Prostate gland (tissue), 2 donors: ENCODE results near the gene CERS3. TPM values are rescaled to one million over a fixed set of nuclear protein-coding genes. Genes with fewer than 3 reads are reported as not detected.
"Not testable (repeated sequence)": the region's sequence is repeated elsewhere in the genome, so short reads cannot be mapped to it uniquely, and the experiment has no call there.

Experiments
- DNase-seq: peaks from one replicate; pipeline ENCODE4 v3.0.0-alpha.2; 2019; ENCODE audit warnings: low spot score
- H3K27ac ChIP-seq, 2 donors: fragments of 200-600 bp; sonication (generic); 2 replicates each; pipeline ENCODE4 v1.5.1; 2017 to 2019
- H3K27me3 ChIP-seq: fragments of 200-600 bp; sonication (generic); replicated peaks from 2 replicates; pipeline ENCODE4 v1.5.1; 2019; ENCODE audit not compliant: insufficient read depth
- H3K36me3 ChIP-seq, 2 donors: fragments of 200-600 bp; sonication (generic); 1 replicate in 1 of 2; 2 replicates in 1 of 2; pipeline versions ENCODE4 v1.5.1 to v1.8.1; 2017 to 2019
- H3K4me1 ChIP-seq: fragments of 200-600 bp; sonication (generic); replicated peaks from 2 replicates; pipeline ENCODE4 v1.5.1; 2019
- H3K4me3 ChIP-seq, 2 donors: fragments of 200-600 bp; sonication (generic); 2 replicates each; pipeline ENCODE4 v1.5.1; 2017 to 2019
- H3K9me3 ChIP-seq: fragments of 200-600 bp; sonication (generic); 2 replicates; pipeline ENCODE4 v1.5.1; 2017
- POLR2A ChIP-seq: fragments of 450-650 bp; IDR thresholded peaks from one replicate; pipeline ENCODE4 v1.6.1; 2016; ENCODE audit warnings: antibody characterized with exemption, mild to moderate bottlenecking
- POLR2AphosphoS5 ChIP-seq: sonication (generic); formaldehyde crosslinking; IDR thresholded peaks from one replicate; pipeline ENCODE4 v1.6.1; 2017; ENCODE audit warnings: antibody characterized with exemption
- WGBS: methylation state at CpG from one replicate; pipeline ENCODE4 v1.1.5; 2018; 5-methylcytosine and 5-hydroxymethylcytosine counted together
- intact Hi-C: fragments of 100-400 bp; cut with DNase I; formaldehyde crosslinking; loops from one replicate; pipeline ENCODE4 v1.14.2; 2022
- total RNA-seq, 2 donors: library from RNA; depleted of rRNA; stranded (reverse); fragments of >200 nt; gene quantifications; one replicate each; pipeline ENCODE4 v1.1.0, GENCODE V29; 2016
- TF ChIP-seq, protein P1 (sequence below), 4 experiments: fragments of 200-600 bp in 2 of 4; fragments of 450-650 bp in 2 of 4; sonication (generic) in 2 of 4; IDR thresholded peaks; 1 replicate in 3 of 4; 2 replicates in 1 of 4; pipeline ENCODE4 v1.5.1; 2016 to 2019; ENCODE audit warnings: antibody characterized with exemption in 4 of 4, mild to moderate bottlenecking in 2 of 4, moderate library complexity in 2 of 4

The CERS3 gene
- total RNA-seq, 2 donors from 2014 or later: 0.73 to 4.0 TPM

GRCh38 chr15:100457201-100457600, 71.5 kb downstream of the CERS3 start:
- Histone ChIP-seq H3K4me3 (no peak overlapping the region), H3K36me3 (no peaks in the 10 kb centered on the region), H3K9me3 (no peaks in the 10 kb centered on the region), H3K27ac (no peak overlapping the region), H3K27me3 (no peaks in the 10 kb centered on the region), H3K4me1 (no peaks in the 10 kb centered on the region)
- no peak for DNase-seq
- intact Hi-C loops: no loop called here
- TF ChIP-seq, protein P1, sequence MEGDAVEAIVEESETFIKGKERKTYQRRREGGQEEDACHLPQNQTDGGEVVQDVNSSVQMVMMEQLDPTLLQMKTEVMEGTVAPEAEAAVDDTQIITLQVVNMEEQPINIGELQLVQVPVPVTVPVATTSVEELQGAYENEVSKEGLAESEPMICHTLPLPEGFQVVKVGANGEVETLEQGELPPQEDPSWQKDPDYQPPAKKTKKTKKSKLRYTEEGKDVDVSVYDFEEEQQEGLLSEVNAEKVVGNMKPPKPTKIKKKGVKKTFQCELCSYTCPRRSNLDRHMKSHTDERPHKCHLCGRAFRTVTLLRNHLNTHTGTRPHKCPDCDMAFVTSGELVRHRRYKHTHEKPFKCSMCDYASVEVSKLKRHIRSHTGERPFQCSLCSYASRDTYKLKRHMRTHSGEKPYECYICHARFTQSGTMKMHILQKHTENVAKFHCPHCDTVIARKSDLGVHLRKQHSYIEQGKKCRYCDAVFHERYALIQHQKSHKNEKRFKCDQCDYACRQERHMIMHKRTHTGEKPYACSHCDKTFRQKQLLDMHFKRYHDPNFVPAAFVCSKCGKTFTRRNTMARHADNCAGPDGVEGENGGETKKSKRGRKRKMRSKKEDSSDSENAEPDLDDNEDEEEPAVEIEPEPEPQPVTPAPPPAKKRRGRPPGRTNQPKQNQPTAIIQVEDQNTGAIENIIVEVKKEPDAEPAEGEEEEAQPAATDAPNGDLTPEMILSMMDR (IDR thresholded peaks at IDR 0.05): no peak
- no peak for TF ChIP-seq POLR2AphosphoS5
- TF ChIP-seq POLR2A: no peak
- WGBS: 85% methylated on average over 1 of the region's 1 CpG

GRCh38 chr15:100454148-100454547, 74.6 kb downstream of the CERS3 start:
- H3K27me3 ChIP-seq: no peaks in the 10 kb centered on the region
- no peak for DNase-seq
- WGBS: 60% methylated on average over 2 of the region's 2 CpGs
- H3K9me3 ChIP-seq: no peaks in the 10 kb centered on the region
- intact Hi-C loops: no loop called here
- H3K36me3 ChIP-seq: no peaks in the 10 kb centered on the region
- H3K4me3 ChIP-seq: no peak overlapping the region
- TF ChIP-seq, protein P1 (IDR thresholded peaks at IDR 0.05): no peak
- no peak for TF ChIP-seq POLR2A
- TF ChIP-seq POLR2AphosphoS5: no peak
- H3K27ac ChIP-seq: no peak overlapping the region
- H3K4me1 ChIP-seq: no peaks in the 10 kb centered on the region

DNA sequence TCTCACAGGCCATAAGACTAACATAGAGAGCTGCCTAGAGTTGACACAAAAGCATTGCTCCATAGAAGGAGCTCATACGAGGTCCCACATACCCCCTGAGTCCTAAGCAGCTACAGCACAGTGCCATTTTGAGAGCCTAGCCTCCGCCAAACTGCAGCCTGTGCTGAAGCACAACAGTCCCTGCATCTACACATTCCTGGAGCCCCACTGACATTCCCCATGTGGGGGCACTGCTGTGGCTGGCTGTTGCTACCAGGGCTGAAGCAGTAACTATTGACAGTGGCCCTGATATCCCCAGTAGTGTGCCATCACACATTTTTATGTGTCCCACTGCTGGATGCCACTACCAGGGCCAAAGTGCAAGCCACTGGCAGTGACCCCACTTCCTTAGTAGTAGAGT, 80.3 kb downstream of the CERS3 start:
- Histone ChIP-seq H3K4me3 (no peak overlapping the region), H3K27me3 (no peaks in the 10 kb centered on the region), H3K9me3 (no peaks in the 10 kb centered on the region), H3K36me3 (no peaks in the 10 kb centered on the region), H3K27ac (no peak overlapping the region), H3K4me1 (no peaks in the 10 kb centered on the region)
- DNase-seq: no peak
- intact Hi-C loops: no loop called here
- TF ChIP-seq, protein P1 (IDR thresholded peaks at IDR 0.05): no peak
- TF ChIP-seq POLR2AphosphoS5: no peak
- no peak for TF ChIP-seq POLR2A
- WGBS: 87% methylated on average over 2 of the region's 2 CpGs

GRCh38 chr15:100441063-100441462, 87.7 kb downstream of the CERS3 start:
- intact Hi-C loops, H3K9me3 ChIP-seq, H3K36me3 ChIP-seq, H3K4me1 ChIP-seq, H3K4me3 ChIP-seq, H3K27me3 ChIP-seq, H3K27ac ChIP-seq, DNase-seq: not testable (repeated sequence)
- 93% methylated on average over 11 of the region's 11 CpGs for WGBS

- TF ChIP-seq POLR2AphosphoS5 (no peak), POLR2A (no peak)
- TF ChIP-seq, protein P1 (IDR thresholded peaks at IDR 0.05): no peak
- intact Hi-C loops: no loop called here
- Histone ChIP-seq H3K27ac (no peak overlapping the region), H3K4me3 (no peak overlapping the region), H3K27me3 (no peaks in the 10 kb centered on the region), H3K4me1 (no peaks in the 10 kb centered on the region), H3K36me3 (no peaks in the 10 kb centered on the region), H3K9me3 (no peaks in the 10 kb centered on the region)
- 31% methylated on average over 4 of the region's 4 CpGs for WGBS
- no peak for DNase-seq
Observed at GRCh38 chr15:100439514-100439913, 89.2 kb downstream of the CERS3 start.
